ENCODE measurements around the gene HOXD1. TPM values are rescaled to one million over a fixed set of nuclear protein-coding genes. Genes with fewer than 3 reads are reported as not detected.

The HOXD1 gene
- total RNA-seq, 1 experiment from 2014 or later: not detected

- TF ChIP-seq CTCF (IDR thresholded peaks at IDR 0.05; ENCODE audit: unreplicated experiment): no peak
- Mint-ChIP-seq H3K27me3 (ENCODE audit: unreplicated experiment) (peaks cover 9% of the 10 kb centered on the region), H3K36me3 (ENCODE audit: insufficient read depth, unreplicated experiment) (peaks cover 9% of the 10 kb centered on the region), H3K4me3 (ENCODE audit: low read depth, unreplicated experiment) (no peak overlapping the region), H3K9me3 (ENCODE audit: low read depth, unreplicated experiment) (no peaks in the 10 kb centered on the region), H3K4me1 (ENCODE audit: low read depth, unreplicated experiment) (no peaks in the 10 kb centered on the region), H3K27ac (ENCODE audit: unreplicated experiment) (no peak overlapping the region)
- intact Hi-C loops (cut with micrococcal nuclease; ENCODE audit: unreplicated experiment): no loop called here
- no peak for DNase-seq
- CTCF ChIA-PET: interaction anchor here (0.6 kb wide), 1 partner anchor 1768 kb away, joined by 6 read pairs; no protein-coding TSS in a partner anchor
- BruUV-seq (replicated peaks): no TSS peak
These were observed 3.9 kb downstream of the HOXD1 start for GRCh38 chr2:176192351-176192750.

DNA sequence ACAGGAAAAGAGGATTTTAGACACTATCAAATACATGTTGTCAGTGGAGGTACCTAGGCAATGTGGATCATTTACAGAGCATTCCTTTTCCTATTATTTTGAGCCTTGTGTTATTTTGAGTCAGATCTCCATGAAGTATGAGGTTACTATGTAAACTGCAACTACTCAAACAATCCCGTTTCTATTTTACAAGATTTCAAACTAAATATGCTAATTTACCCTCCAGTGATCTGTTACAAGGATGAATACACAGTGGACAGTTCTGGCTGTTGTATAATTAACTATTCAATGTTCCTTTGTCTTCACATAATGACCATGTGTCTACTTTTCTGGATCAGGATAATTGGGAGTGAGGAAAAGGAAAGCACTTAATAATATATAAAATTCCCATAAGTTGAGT is 4.6 kb downstream of the HOXD1 start:
- Mint-ChIP-seq H3K4me1 (ENCODE audit: low read depth, unreplicated experiment) (no peaks in the 10 kb centered on the region), H3K27me3 (ENCODE audit: unreplicated experiment) (peaks cover 2% of the 10 kb centered on the region), H3K27ac (ENCODE audit: unreplicated experiment) (no peak overlapping the region), H3K9me3 (ENCODE audit: low read depth, unreplicated experiment) (no peaks in the 10 kb centered on the region), H3K4me3 (ENCODE audit: low read depth, unreplicated experiment) (no peak overlapping the region), H3K36me3 (ENCODE audit: insufficient read depth, unreplicated experiment) (peaks cover 3% of the 10 kb centered on the region)
- CTCF ChIA-PET: no interaction called here
- BruUV-seq (replicated peaks): no TSS peak
- intact Hi-C loops (cut with micrococcal nuclease; ENCODE audit: unreplicated experiment): no loop called here
- TF ChIP-seq CTCF (IDR thresholded peaks at IDR 0.05; ENCODE audit: unreplicated experiment): no peak
- no peak for DNase-seq

GRCh38 chr2:176199902-176200301 is 11.4 kb downstream of the HOXD1 start:
- BruUV-seq (replicated peaks): no TSS peak
- no peak overlapping the region for H3K4me3 Mint-ChIP-seq (ENCODE audit: low read depth, unreplicated experiment)
- DNase-seq: no peak
- peaks cover 3% of the 10 kb centered on the region for H3K9me3 Mint-ChIP-seq (ENCODE audit: low read depth, unreplicated experiment)
- intact Hi-C loops (cut with micrococcal nuclease; ENCODE audit: unreplicated experiment): no loop called here
- H3K36me3 Mint-ChIP-seq (ENCODE audit: insufficient read depth, unreplicated experiment): no peaks in the 10 kb centered on the region
- H3K27ac Mint-ChIP-seq (ENCODE audit: unreplicated experiment): no peak overlapping the region
- H3K4me1 Mint-ChIP-seq (ENCODE audit: low read depth, unreplicated experiment): no peaks in the 10 kb centered on the region
- no peak for TF ChIP-seq CTCF (IDR thresholded peaks at IDR 0.05; ENCODE audit: unreplicated experiment)
- no peaks in the 10 kb centered on the region for H3K27me3 Mint-ChIP-seq (ENCODE audit: unreplicated experiment)
- CTCF ChIA-PET: interaction anchor here (0.7 kb wide), 1 partner anchor 240 kb away, joined by 3 read pairs; no protein-coding TSS in a partner anchor

- no TSS peak for BruUV-seq (replicated peaks)
These were observed 12.5 kb downstream of the HOXD1 start for GRCh38 chr2:176200971-176201370.

More at GRCh38 chr2:176200971-176201370, 12.5 kb downstream of the HOXD1 start:
- TF ChIP-seq CTCF (IDR thresholded peaks at IDR 0.05; ENCODE audit: unreplicated experiment): no peak
- Mint-ChIP-seq H3K36me3 (ENCODE audit: insufficient read depth, unreplicated experiment) (no peaks in the 10 kb centered on the region), H3K4me3 (ENCODE audit: low read depth, unreplicated experiment) (no peak overlapping the region), H3K4me1 (ENCODE audit: low read depth, unreplicated experiment) (no peaks in the 10 kb centered on the region), H3K9me3 (ENCODE audit: low read depth, unreplicated experiment) (peaks cover 3% of the 10 kb centered on the region), H3K27me3 (ENCODE audit: unreplicated experiment) (no peaks in the 10 kb centered on the region), H3K27ac (ENCODE audit: unreplicated experiment) (no peak overlapping the region)
- CTCF ChIA-PET: no interaction called here
- intact Hi-C loops (cut with micrococcal nuclease; ENCODE audit: unreplicated experiment): no loop called here
- DNase-seq: no peak
